HepG2 (cell line): Measurements from ENCODE around the gene MXD1. TPM values are rescaled to one million over a fixed set of nuclear protein-coding genes. Genes with fewer than 3 reads are reported as not detected.

ENCODE experiments used
- AHR ChIP-seq: IDR thresholded peaks from 2 replicates; pipeline ENCODE4 v1.6.1; 2018; ENCODE audit warnings: missing genetic modification reagents, missing compliant biosample characterization
- CCAR2 ChIP-seq: fragments of 200-400 bp; formaldehyde crosslinking; optimal IDR thresholded peaks from 2 replicates; pipeline ENCODE3; 2018; ENCODE audit warnings: low read depth, mild to moderate bottlenecking, low read length, moderate library complexity
- ELF1 ChIP-seq: sonication (generic); formaldehyde crosslinking; IDR thresholded peaks from 2 replicates; pipeline ENCODE4 v1.4.0; 2020; ENCODE audit warnings: missing genetic modification reagents
- GABPA ChIP-seq, 2 experiments: IDR thresholded peaks; 2 replicates each; pipeline ENCODE4 v1.6.1; 2011 to 2016; ENCODE audit warnings: low read depth in 2 of 2, low read length in 1 of 2, missing biosample characterization in 1 of 2, missing genetic modification characterization in 1 of 2
- GMEB1 ChIP-seq: sonication (generic); formaldehyde crosslinking; IDR thresholded peaks from 2 replicates; pipeline ENCODE4 v1.5.1; 2020; ENCODE audit warnings: missing genetic modification reagents, mild to moderate bottlenecking, borderline replicate concordance
- HDAC6 ChIP-seq: fragments of 200-600 bp; sonication (generic); IDR thresholded peaks from 2 replicates; pipeline ENCODE4 v1.7.0; 2017; ENCODE audit warnings: mild to moderate bottlenecking, antibody characterized with exemption, low read length, low read depth
- HNF4G ChIP-seq, 2 experiments: sonication (generic) in 1 of 2; formaldehyde crosslinking in 1 of 2; IDR thresholded peaks; 2 replicates each; pipeline versions ENCODE4 v1.4.0 to v1.6.1; 2011 to 2020; ENCODE audit warnings: borderline replicate concordance in 2 of 2, low read depth in 2 of 2, mild to moderate bottlenecking in 2 of 2, low read length in 1 of 2, missing genetic modification reagents in 1 of 2, moderate library complexity in 1 of 2
- HNRNPLL ChIP-seq: fragments of 200-400 bp; formaldehyde crosslinking; IDR thresholded peaks from 2 replicates; pipeline ENCODE4 v1.6.1; 2017; ENCODE audit warnings: mild to moderate bottlenecking, low read depth, low read length; ENCODE audit not compliant: poor library complexity, severe bottlenecking
- JUND ChIP-seq: sonication (generic); formaldehyde crosslinking; IDR thresholded peaks from 2 replicates; pipeline ENCODE4 v1.8.0; 2022; ENCODE audit warnings: mild to moderate bottlenecking, missing genetic modification reagents
- KLF16 ChIP-seq, 2 experiments: sonication (generic) in 1 of 2; formaldehyde crosslinking in 1 of 2; IDR thresholded peaks; 2 replicates each; pipeline versions ENCODE4 v1.6.1 to v1.8.0; 2016 to 2023; ENCODE audit warnings: missing genetic modification reagents in 2 of 2, missing compliant biosample characterization in 1 of 2
- MIER3 ChIP-seq: IDR thresholded peaks from 2 replicates; pipeline ENCODE4 v1.6.1; 2016; ENCODE audit warnings: missing compliant biosample characterization, borderline replicate concordance
- MTA1 ChIP-seq: sonication (generic); formaldehyde crosslinking; IDR thresholded peaks from 2 replicates; pipeline ENCODE4 v1.4.0; 2020; ENCODE audit warnings: missing genetic modification reagents, mild to moderate bottlenecking, borderline replicate concordance
- POLR2AphosphoS5 ChIP-seq: IDR thresholded peaks from 2 replicates; pipeline ENCODE4 v1.6.1; 2012; ENCODE audit warnings: low read depth, low read length
- RARG ChIP-seq: sonication (generic); formaldehyde crosslinking; IDR thresholded peaks from 2 replicates; pipeline ENCODE4 v1.4.0; 2020; ENCODE audit warnings: low read depth, mild to moderate bottlenecking, missing genetic modification reagents
- SATB2 ChIP-seq: sonication (generic); formaldehyde crosslinking; IDR thresholded peaks from 2 replicates; pipeline ENCODE4 v1.5.0; 2020; ENCODE audit warnings: missing genetic modification reagents
- ZMYM4 ChIP-seq: sonication (generic); formaldehyde crosslinking; IDR thresholded peaks from 2 replicates; pipeline ENCODE4 v1.8.1; 2023; ENCODE audit warnings: mild to moderate bottlenecking, missing genetic modification reagents
- ZNF136 ChIP-seq: sonication (generic); formaldehyde crosslinking; IDR thresholded peaks from 2 replicates; pipeline ENCODE4 v1.8.1; 2022; ENCODE audit warnings: low read depth, mild to moderate bottlenecking, moderate library complexity, missing genetic modification reagents
- ZNF24 ChIP-seq: fragments of 450-650 bp; IDR thresholded peaks from 2 replicates; pipeline ENCODE4 v1.6.1; 2017; ENCODE audit warnings: antibody characterized with exemption, mild to moderate bottlenecking
- ZNF276 ChIP-seq: sonication (generic); formaldehyde crosslinking; IDR thresholded peaks from 2 replicates; pipeline ENCODE4 v1.4.0; 2020; ENCODE audit warnings: mild to moderate bottlenecking, low read depth, missing genetic modification reagents
- ZNF513 ChIP-seq: sonication (generic); formaldehyde crosslinking; conservative IDR thresholded peaks from 2 replicates; pipeline ENCODE4 v1.5.0; 2020; ENCODE audit warnings: missing genetic modification reagents
- ZNF607 ChIP-seq: sonication (generic); formaldehyde crosslinking; IDR thresholded peaks from 2 replicates; pipeline ENCODE4 v1.5.1; 2020; ENCODE audit warnings: missing genetic modification reagents, mild to moderate bottlenecking, borderline replicate concordance
- ZNF703 ChIP-seq: sonication (generic); formaldehyde crosslinking; IDR thresholded peaks from 2 replicates; pipeline ENCODE4 v1.5.1; 2020; ENCODE audit warnings: missing genetic modification reagents, mild to moderate bottlenecking, moderate library complexity, borderline replicate concordance
- ZNF713 ChIP-seq: sonication (generic); formaldehyde crosslinking; IDR thresholded peaks from 2 replicates; pipeline ENCODE4 v1.4.0; 2020; ENCODE audit warnings: mild to moderate bottlenecking, missing genetic modification reagents
- ZNF883 ChIP-seq: sonication (generic); formaldehyde crosslinking; IDR thresholded peaks from 2 replicates; pipeline ENCODE4 v1.5.1; 2020; ENCODE audit warnings: mild to moderate bottlenecking, missing genetic modification reagents; ENCODE audit errors: not compliant biosample characterization
- polyA plus RNA-seq, 8 experiments: library from polyadenylated mRNA; depleted of rRNA in 3 of 8; stranded (reverse) in 7 of 8; unstranded in 1 of 8; fragments of >200 nt; fragmentation: Illumina TruSeq in 4 of 8; extraction: Trizol in 4 of 8; gene quantifications; 2 replicates each; pipeline versions ENCODE4 v1.2.1 to v1.2.3, GENCODE V29; 2011 to 2016; ENCODE audit warnings: low read depth in 4 of 8, missing spikeins in 1 of 8, mixed read lengths in 1 of 8; ENCODE audit not compliant: insufficient read depth in 1 of 8
- total RNA-seq, 5 experiments: library from RNA; depleted of rRNA; stranded (reverse); fragments of >200 nt; fragmentation: Illumina TruSeq; extraction: Trizol; gene quantifications; 2 replicates each; pipeline ENCODE4 v1.2.3, GENCODE V29; 2016; ENCODE audit warnings: low read depth in 1 of 5

The MXD1 gene
- total and polyA plus RNA-seq, 2 of the 13 experiments (the other 11 are each of a cell fraction or from before 2014, with no cell fraction given) = 6.4 to 14.9 TPM

- TF ChIP-seq SATB2 (CRISPR knock-in tag) = no peak
- no peak for TF ChIP-seq MIER3 (CRISPR knock-in tag)
- peak; percentile 12; the same call in 1 of the 2 replicates for TF ChIP-seq ZMYM4 (CRISPR knock-in tag)
- peak; percentile 23 for TF ChIP-seq ZNF883 (CRISPR knock-in tag)
- 0 out of 2 replicates have a peak, but pooled peaks have one; percentile 34 for TF ChIP-seq AHR (CRISPR knock-in tag)
- TF ChIP-seq JUND (CRISPR knock-in tag) = no peak
- TF ChIP-seq HDAC6 = no peak
- no peak for TF ChIP-seq GMEB1
- TF ChIP-seq KLF16 (CRISPR knock-in tag; IDR thresholded peaks at IDR 0.05) = no peak
- TF ChIP-seq MTA1 (CRISPR knock-in tag) = peak; percentile 79; the same call in 1 of the 2 replicates
- TF ChIP-seq HNRNPLL = peak; percentile 55
- TF ChIP-seq CCAR2 = no peak
- TF ChIP-seq ZNF136 = no peak
- no peak for TF ChIP-seq ZNF713 (CRISPR knock-in tag)
- no peak for TF ChIP-seq HNF4G (IDR thresholded peaks at IDR 0.05; ENCODE audit: borderline replicate concordance, low read depth, low read length)
- peak; percentile 7; the same call in 1 of the 2 replicates for TF ChIP-seq HNF4G (CRISPR knock-in tag; IDR thresholded peaks at IDR 0.05; ENCODE audit: borderline replicate concordance, low read depth)
- TF ChIP-seq RARG (CRISPR knock-in tag) = no peak
- no peak for TF ChIP-seq ZNF703
- no peak for TF ChIP-seq ZNF513
- no peak; the same call in 1 of the 2 replicates for TF ChIP-seq ZNF276 (CRISPR knock-in tag)
- no peak for TF ChIP-seq GABPA (IDR thresholded peaks at IDR 0.05; ENCODE audit: low read depth, low read length)
- TF ChIP-seq GABPA (CRISPR knock-in tag; IDR thresholded peaks at IDR 0.05; ENCODE audit: low read depth) = no peak
- no peak for TF ChIP-seq ZNF607 (CRISPR knock-in tag)
- no peak for TF ChIP-seq ZNF24
- no peak for TF ChIP-seq POLR2AphosphoS5
- 0 out of 2 replicates have a peak, but pooled peaks have one; percentile 6 for TF ChIP-seq ELF1 (CRISPR knock-in tag)
Observed at GRCh38 chr2:69948032-69948962, 33.4 kb downstream of the MXD1 start (continued).
